AG04450 (cell line): ENCODE data around the gene TFPI. TPM values are rescaled to one million over a fixed set of nuclear protein-coding genes. Genes with fewer than 3 reads are reported as not detected.

Source experiments
- CTCF ChIA-PET: fragments of 300-600, 350-600 bp; formaldehyde crosslinking; extraction: SDS; loops from one replicate; lab custom pipeline; 2022; ENCODE audit warnings: antibody characterized with exemption, inconsistent platforms; lab: Charles Lee
- POLR2A ChIA-PET: fragments of 350-600 bp; formaldehyde crosslinking; extraction: SDS; loops from one replicate; lab custom pipeline; 2021; ENCODE audit warnings: antibody characterized with exemption, inconsistent platforms; lab: Yijun Ruan, JAX
- DNase-seq: peaks from one replicate; pipeline ENCODE4 v3.0.0-alpha.2; 2011; ENCODE audit warnings: low read depth, low spot score
- H3K27ac ChIP-seq: one replicate; pipeline ENCODE4 v1.5.1; 2012; ENCODE audit warnings: low read depth, low read length, control low read depth
- H3K27me3 ChIP-seq: one replicate; pipeline ENCODE4 v1.6.0; 2012; ENCODE audit warnings: low read length; ENCODE audit not compliant: control insufficient read depth, insufficient read depth
- H3K4me3 ChIP-seq: 2 replicates; pipeline ENCODE4 v1.5.1; 2011; ENCODE audit warnings: mild to moderate bottlenecking, low read depth, low read length, control low read depth
- H3K9me3 ChIP-seq: 2 replicates; pipeline ENCODE4 v1.5.1; 2012; ENCODE audit warnings: low read length; ENCODE audit not compliant: control insufficient read depth, insufficient read depth
- CTCF ChIP-seq: IDR thresholded peaks from 2 replicates; pipeline ENCODE4 v1.5.1; 2011; ENCODE audit warnings: low read depth, low read length, control low read depth, inconsistent platforms
- polyA plus RNA-seq: library from polyadenylated mRNA; depleted of rRNA; stranded (reverse); fragments of >200 nt; gene quantifications from 2 replicates; pipeline ENCODE4 v1.2.3, GENCODE V29; 2011

TFPI gene
- polyA plus RNA-seq, 1 experiment = 91.2 TPM

DNA sequence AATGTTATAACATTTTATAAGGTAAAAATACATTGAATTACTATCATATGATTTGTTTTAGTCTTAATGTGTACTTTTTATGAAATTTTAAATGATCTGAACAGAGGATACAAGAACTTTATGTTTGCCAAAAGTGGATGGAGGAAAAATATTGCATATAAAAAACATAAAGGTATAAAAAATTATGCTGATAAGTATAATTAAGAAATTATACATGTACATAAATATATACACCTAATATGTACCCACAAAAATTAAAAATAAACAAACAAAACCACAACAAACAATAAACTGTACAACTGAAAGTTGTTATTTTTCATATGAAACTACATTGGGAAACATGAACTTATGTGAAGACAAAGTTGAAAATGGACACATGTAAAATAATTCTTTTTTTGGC, 68.0 kb downstream of the TFPI start:
- no peak for TF ChIP-seq CTCF
- no peak overlapping the region for H3K4me3 ChIP-seq
- CTCF ChIA-PET = interaction anchor here (1.4 kb wide), 1 partner anchor 13 kb away, joined by 3 read pairs; no protein-coding TSS in a partner anchor
- H3K27ac ChIP-seq = no peak overlapping the region
- no peak for DNase-seq
- POLR2A ChIA-PET = no interaction called here
- H3K9me3 ChIP-seq = no peaks in the 10 kb centered on the region
- no peaks in the 10 kb centered on the region for H3K27me3 ChIP-seq

DNA sequence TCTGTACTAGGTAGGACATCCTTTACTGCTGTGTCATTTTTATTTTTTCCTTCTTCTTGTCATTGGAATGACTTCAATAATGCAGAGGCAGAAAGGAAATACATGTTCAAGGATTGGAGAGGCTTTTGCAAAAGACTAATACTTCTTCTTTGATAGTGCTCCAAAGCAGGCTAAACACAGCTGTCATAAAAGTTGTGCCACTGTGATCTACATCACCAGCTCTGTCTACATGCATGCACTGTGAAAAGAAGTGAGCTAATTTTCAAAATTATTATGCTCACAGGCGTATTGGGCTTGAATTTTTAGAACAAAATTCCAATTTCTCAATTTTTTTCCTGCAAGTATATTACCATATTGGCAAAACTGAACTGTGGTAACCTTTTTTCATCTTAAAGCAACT, 68.7 kb downstream of the TFPI start:
- ChIA-PET POLR2A (no interaction called here), CTCF (interaction anchor here (1.4 kb wide), 1 partner anchor 14 kb away, joined by 3 read pairs; no protein-coding TSS in a partner anchor)
- Histone ChIP-seq H3K27me3 (no peaks in the 10 kb centered on the region), H3K9me3 (no peaks in the 10 kb centered on the region), H3K4me3 (no peak overlapping the region), H3K27ac (no peak overlapping the region)
- no peak for DNase-seq
- TF ChIP-seq CTCF = no peak

DNA sequence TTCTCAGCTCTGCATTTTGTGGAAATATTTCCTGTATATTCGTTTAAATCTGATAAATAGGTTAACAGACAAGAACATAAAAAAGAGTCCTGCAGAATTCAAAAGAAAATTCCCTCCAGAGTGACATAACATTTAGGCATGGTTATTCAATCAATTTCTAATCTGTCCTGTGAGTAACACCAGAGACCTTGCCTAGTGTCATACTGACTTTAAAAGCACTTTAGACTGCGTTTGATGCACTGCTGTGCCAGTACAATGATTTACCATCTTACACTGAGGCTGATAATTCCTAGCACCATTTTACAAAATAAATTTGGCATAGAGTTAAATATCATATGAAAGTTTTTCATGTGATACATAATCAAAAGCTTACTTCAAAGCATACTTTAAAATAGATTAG, 70.7 kb downstream of the TFPI start:
- Histone ChIP-seq H3K4me3 (no peak overlapping the region), H3K9me3 (no peaks in the 10 kb centered on the region), H3K27ac (no peak overlapping the region), H3K27me3 (no peaks in the 10 kb centered on the region)
- POLR2A ChIA-PET = no interaction called here
- CTCF ChIA-PET = interaction anchor here (1.0 to 2.5 kb wide), 3 partner anchors 16 to 620 kb away, joined by 3 to 13 read pairs (median 13); no protein-coding TSS in a partner anchor
- TF ChIP-seq CTCF = no peak
- DNase-seq = no peak

- ChIA-PET CTCF (interaction anchor here (1.0 to 2.5 kb wide), 3 partner anchors 17 to 619 kb away, joined by 3 to 13 read pairs (median 13); no protein-coding TSS in a partner anchor), POLR2A (no interaction called here)
- no peaks in the 10 kb centered on the region for H3K27me3 ChIP-seq
- no peaks in the 10 kb centered on the region for H3K9me3 ChIP-seq
- H3K4me3 ChIP-seq = no peak overlapping the region
- H3K27ac ChIP-seq = no peak overlapping the region
- TF ChIP-seq CTCF = no peak
- DNase-seq = no peak
These were observed 71.4 kb downstream of the TFPI start for GRCh38 chr2:187482796-187483195.

DNA sequence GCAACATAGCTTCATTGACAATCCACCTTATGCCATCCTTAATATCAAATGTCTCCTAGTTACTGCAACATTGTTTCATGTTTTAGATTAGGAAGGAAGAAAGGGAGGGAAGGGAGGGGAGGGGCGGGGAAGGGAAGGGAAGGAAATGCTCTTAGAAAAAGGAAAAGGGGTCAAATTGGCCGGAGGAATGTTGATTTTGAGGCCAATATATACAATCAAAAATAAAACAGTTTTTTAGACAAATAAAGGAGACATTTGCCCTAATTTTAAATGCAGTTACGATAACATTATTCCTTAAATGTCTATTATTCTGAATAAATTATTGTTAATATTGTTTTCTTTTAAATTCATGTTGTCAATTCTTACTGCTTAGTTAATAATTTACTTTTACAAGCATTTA, 72.7 kb downstream of the TFPI start:
- TF ChIP-seq CTCF = no peak
- CTCF ChIA-PET = interaction anchor here (0.6 kb wide), 1 partner anchor 880 kb away, joined by 4 read pairs; no protein-coding TSS in a partner anchor
- POLR2A ChIA-PET = no interaction called here

More for the DNA sequence above, 72.7 kb downstream of the TFPI start:
- Histone ChIP-seq H3K4me3 (no peak overlapping the region), H3K9me3 (no peaks in the 10 kb centered on the region), H3K27me3 (no peaks in the 10 kb centered on the region), H3K27ac (no peak overlapping the region)
- no peak for DNase-seq
